IMR-90 (cell line): Measurements from ENCODE around the gene NDRG2.

Experiments
- BHLHE40 ChIP-seq: fragments of 150-350 bp; IDR thresholded peaks from 2 replicates; pipeline ENCODE4 v1.6.1; 2016; ENCODE audit warnings: mild to moderate bottlenecking, low read depth, low read length
- CEBPB ChIP-seq: IDR thresholded peaks from 2 replicates; pipeline ENCODE4 v1.6.1; 2012; ENCODE audit warnings: low read depth, low read length, improper control_type of control experiment
- CHD1 ChIP-seq: IDR thresholded peaks from 2 replicates; pipeline ENCODE4 v1.6.1; 2012; ENCODE audit warnings: low read depth, low read length, improper control_type of control experiment
- CTCF ChIP-seq: conservative IDR thresholded peaks from 2 replicates; pipeline ENCODE4 v1.5.1; 2012; ENCODE audit warnings: mild to moderate bottlenecking, low read depth, low read length, improper control_type of control experiment
- ELK1 ChIP-seq: fragments of 150-350 bp; IDR thresholded peaks from 2 replicates; pipeline ENCODE4 v1.6.1; 2016; ENCODE audit warnings: low read depth, mild to moderate bottlenecking, low read length, moderate library complexity, borderline replicate concordance
- MAFK ChIP-seq: IDR thresholded peaks from 2 replicates; pipeline ENCODE4 v1.6.1; 2012; ENCODE audit warnings: low read depth, low read length, improper control_type of control experiment
- MXI1 ChIP-seq: IDR thresholded peaks from 2 replicates; pipeline ENCODE4 v1.6.1; 2012; ENCODE audit warnings: low read depth, mild to moderate bottlenecking, low read length, moderate library complexity, borderline replicate concordance
- NFE2L2 ChIP-seq: fragments of 150-350 bp; IDR thresholded peaks from 2 replicates; pipeline ENCODE4 v1.6.1; 2016; ENCODE audit warnings: low read depth, mild to moderate bottlenecking, low read length
- POLR2A ChIP-seq: IDR thresholded peaks from 2 replicates; pipeline ENCODE4 v1.6.1; 2012; ENCODE audit warnings: mild to moderate bottlenecking, low read depth, low read length
- RAD21 ChIP-seq: IDR thresholded peaks from 2 replicates; pipeline ENCODE4 v1.6.1; 2012; ENCODE audit warnings: low read length, improper control_type of control experiment
- RCOR1 ChIP-seq: IDR thresholded peaks from 2 replicates; pipeline ENCODE4 v1.6.1; 2012; ENCODE audit warnings: mild to moderate bottlenecking, low read length, improper control_type of control experiment; ENCODE audit not compliant: insufficient replicate concordance
- RFX5 ChIP-seq: IDR thresholded peaks from 2 replicates; pipeline ENCODE4 v1.8.0; 2012; ENCODE audit warnings: low read depth, mild to moderate bottlenecking, low read length, moderate library complexity
- SMC3 ChIP-seq: fragments of 150-350 bp; IDR thresholded peaks from 2 replicates; pipeline ENCODE4 v1.6.1; 2016; ENCODE audit warnings: low read depth, mild to moderate bottlenecking, antibody characterized with exemption, low read length, moderate library complexity
- TF ChIP-seq, protein P1 (sequence below): fragments of 150-350 bp; IDR thresholded peaks from 2 replicates; pipeline ENCODE4 v1.6.1; 2017; ENCODE audit warnings: mild to moderate bottlenecking, antibody characterized with exemption, low read length, low read depth

DNA sequence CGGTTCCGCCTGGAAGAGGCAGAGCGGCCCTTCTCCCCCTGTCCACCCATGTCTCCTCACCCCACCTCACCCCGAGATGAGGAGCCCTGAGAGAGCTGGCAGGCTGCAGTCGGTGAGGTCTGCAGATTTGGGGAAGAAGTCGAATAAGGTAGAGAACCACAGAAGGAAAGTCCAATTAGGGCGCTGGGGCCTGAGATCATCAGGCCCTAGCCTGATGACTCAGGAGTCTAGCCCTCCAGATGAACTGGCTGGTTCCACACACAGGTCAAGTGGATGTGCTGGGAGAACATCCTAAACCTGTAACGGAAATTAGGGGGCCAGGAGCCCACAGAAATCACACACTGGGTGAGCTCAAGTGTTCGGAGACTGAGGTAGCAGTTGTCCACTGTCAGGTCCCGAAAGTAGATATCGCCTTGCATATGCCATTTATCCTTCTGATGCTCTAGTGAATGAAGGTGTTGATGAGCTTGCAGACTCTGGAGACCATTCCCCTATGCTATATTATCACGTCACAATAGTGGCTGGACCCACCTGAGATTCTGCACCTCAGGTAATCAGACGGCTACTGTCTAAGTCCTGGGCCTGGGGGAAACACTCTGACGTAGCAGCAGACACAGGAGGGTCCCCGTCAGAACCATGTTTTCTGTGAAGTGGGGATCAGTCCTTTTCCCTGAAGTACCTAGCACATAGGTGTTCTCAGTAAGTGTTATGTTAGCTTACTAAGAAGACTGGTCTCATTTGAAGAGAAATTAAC lies 36.0 kb downstream of the NDRG2 start:
- no peak for TF ChIP-seq POLR2A
- TF ChIP-seq CTCF: no peak
- no peak for TF ChIP-seq CHD1
- TF ChIP-seq, protein P1, sequence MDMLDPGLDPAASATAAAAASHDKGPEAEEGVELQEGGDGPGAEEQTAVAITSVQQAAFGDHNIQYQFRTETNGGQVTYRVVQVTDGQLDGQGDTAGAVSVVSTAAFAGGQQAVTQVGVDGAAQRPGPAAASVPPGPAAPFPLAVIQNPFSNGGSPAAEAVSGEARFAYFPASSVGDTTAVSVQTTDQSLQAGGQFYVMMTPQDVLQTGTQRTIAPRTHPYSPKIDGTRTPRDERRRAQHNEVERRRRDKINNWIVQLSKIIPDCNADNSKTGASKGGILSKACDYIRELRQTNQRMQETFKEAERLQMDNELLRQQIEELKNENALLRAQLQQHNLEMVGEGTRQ: no peak
- TF ChIP-seq BHLHE40: no peak
- no peak for TF ChIP-seq CEBPB
- TF ChIP-seq RAD21: no peak
- TF ChIP-seq ELK1: no peak
- no peak for TF ChIP-seq MXI1
- TF ChIP-seq MAFK: no peak
- no peak for TF ChIP-seq NFE2L2
- no peak for TF ChIP-seq RCOR1
- no peak for TF ChIP-seq RFX5
- no peak for TF ChIP-seq SMC3
